H1 (cell line): Measurements from ENCODE around the gene KCND3. TPM values are rescaled to one million over a fixed set of nuclear protein-coding genes. Genes with fewer than 3 reads are reported as not detected.

ENCODE experiments used
- TAF7 ChIP-seq: optimal IDR thresholded peaks from 2 replicates; pipeline ENCODE3; 2011; ENCODE audit warnings: low read depth, mild to moderate bottlenecking, inconsistent platforms, low read length, moderate library complexity, borderline replicate concordance
- TCF12 ChIP-seq: IDR thresholded peaks from 2 replicates; pipeline ENCODE4 v1.6.1; 2011; ENCODE audit warnings: low read depth, mild to moderate bottlenecking, low read length
- polyA plus RNA-seq, 7 experiments: library from polyadenylated mRNA; depleted of rRNA in 3 of 7; stranded (reverse) in 5 of 7; unstranded in 2 of 7; fragments of >200 nt in 5 of 7; fragments of 200-250 nt in 2 of 7; gene quantifications; 1 replicate in 5 of 7; 2 replicates in 1 of 7; 4 replicates in 1 of 7; pipeline versions ENCODE4 v1.2.1 to v1.2.3, GENCODE V29; 2011 to 2013; ENCODE audit warnings: missing spikeins in 2 of 7, mixed read lengths in 2 of 7
- total RNA-seq: library from RNA; stranded (reverse); fragmentation: NEBNext Ultra II Directional; extraction: Animal tissue kit (Norgen Biotek cat#: 25700); gene quantifications from 2 replicates; pipeline ENCODE4 v1.2.1, GENCODE V29; 2021

The KCND3 gene
- total and polyA plus RNA-seq, 2 of the 8 experiments (the other 6 are each of a cell fraction or from before 2014, with no cell fraction given) = 0.14 to 0.48 TPM

GRCh38 chr1:111734426-111734825 is 255.0 kb downstream of the KCND3 start (continued):
- TF ChIP-seq TAF7 (no peak), TCF12 (no peak)
